HPDE6-E6E7 (cell line): Measurements from ENCODE around the gene C1orf210.

Experiments used
- DNase-seq: peaks from one replicate; pipeline ENCODE4 v3.0.0; 2011; ENCODE audit warnings: missing footprints; ENCODE audit errors: extremely low spot score

The C1orf210 gene

GRCh38 chr1:43294761-43295160, 9.4 kb upstream of the C1orf210 start:
- no peak for DNase-seq

GRCh38 chr1:43293896-43294760, 8.7 kb upstream of the C1orf210 start:
- DNase-seq = peak; percentile 54

GRCh38 chr1:43293176-43293575, 7.8 kb upstream of the C1orf210 start:
- DNase-seq = no peak

GRCh38 chr1:43292679-43293078, 7.3 kb upstream of the C1orf210 start:
- no peak for DNase-seq

- no peak for DNase-seq
Observed at GRCh38 chr1:43292216-43292615, 6.8 kb upstream of the C1orf210 start.

GRCh38 chr1:43288785-43289706, 3.7 kb upstream of the C1orf210 start:
- DNase-seq = no peak

GRCh38 chr1:43288058-43288784, 2.8 kb upstream of the C1orf210 start:
- no peak for DNase-seq

- no peak for DNase-seq
Observed at GRCh38 chr1:43286533-43286932, 1.2 kb upstream of the C1orf210 start.

- DNase-seq = no peak
Observed at GRCh38 chr1:43286115-43286514, 734 bp upstream of the C1orf210 start.

- no peak for DNase-seq
Observed at GRCh38 chr1:43284546-43285110, 753 bp downstream of the C1orf210 start.

- no peak for DNase-seq
Observed at GRCh38 chr1:43284065-43284464, 1.3 kb downstream of the C1orf210 start.

- DNase-seq = no peak
Observed at GRCh38 chr1:43282220-43283195, 2.9 kb downstream of the C1orf210 start.

GRCh38 chr1:43280692-43281091, 4.7 kb downstream of the C1orf210 start:
- no peak for DNase-seq

- no peak for DNase-seq
Observed at GRCh38 chr1:43279666-43280065, 5.7 kb downstream of the C1orf210 start.

- DNase-seq = no peak
Observed at GRCh38 chr1:43279161-43279560, 6.2 kb downstream of the C1orf210 start.

- no peak for DNase-seq
Observed at GRCh38 chr1:43277116-43277876, 8.1 kb downstream of the C1orf210 start.

- no peak for DNase-seq
Observed at GRCh38 chr1:43276673-43277072, 8.7 kb downstream of the C1orf210 start.

- DNase-seq = no peak
Observed at GRCh38 chr1:43275826-43276620, 9.4 kb downstream of the C1orf210 start.

- no peak for DNase-seq
Observed at GRCh38 chr1:43274804-43275180, 10.6 kb downstream of the C1orf210 start.
